ENCODE data around the gene THAP7.
"Not testable (repeated sequence)": the region's sequence is repeated elsewhere in the genome, so short reads cannot be mapped to it uniquely, and the experiment has no call there.

Gene THAP7, protein sequence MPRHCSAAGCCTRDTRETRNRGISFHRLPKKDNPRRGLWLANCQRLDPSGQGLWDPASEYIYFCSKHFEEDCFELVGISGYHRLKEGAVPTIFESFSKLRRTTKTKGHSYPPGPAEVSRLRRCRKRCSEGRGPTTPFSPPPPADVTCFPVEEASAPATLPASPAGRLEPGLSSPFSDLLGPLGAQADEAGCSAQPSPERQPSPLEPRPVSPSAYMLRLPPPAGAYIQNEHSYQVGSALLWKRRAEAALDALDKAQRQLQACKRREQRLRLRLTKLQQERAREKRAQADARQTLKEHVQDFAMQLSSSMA

DNA sequence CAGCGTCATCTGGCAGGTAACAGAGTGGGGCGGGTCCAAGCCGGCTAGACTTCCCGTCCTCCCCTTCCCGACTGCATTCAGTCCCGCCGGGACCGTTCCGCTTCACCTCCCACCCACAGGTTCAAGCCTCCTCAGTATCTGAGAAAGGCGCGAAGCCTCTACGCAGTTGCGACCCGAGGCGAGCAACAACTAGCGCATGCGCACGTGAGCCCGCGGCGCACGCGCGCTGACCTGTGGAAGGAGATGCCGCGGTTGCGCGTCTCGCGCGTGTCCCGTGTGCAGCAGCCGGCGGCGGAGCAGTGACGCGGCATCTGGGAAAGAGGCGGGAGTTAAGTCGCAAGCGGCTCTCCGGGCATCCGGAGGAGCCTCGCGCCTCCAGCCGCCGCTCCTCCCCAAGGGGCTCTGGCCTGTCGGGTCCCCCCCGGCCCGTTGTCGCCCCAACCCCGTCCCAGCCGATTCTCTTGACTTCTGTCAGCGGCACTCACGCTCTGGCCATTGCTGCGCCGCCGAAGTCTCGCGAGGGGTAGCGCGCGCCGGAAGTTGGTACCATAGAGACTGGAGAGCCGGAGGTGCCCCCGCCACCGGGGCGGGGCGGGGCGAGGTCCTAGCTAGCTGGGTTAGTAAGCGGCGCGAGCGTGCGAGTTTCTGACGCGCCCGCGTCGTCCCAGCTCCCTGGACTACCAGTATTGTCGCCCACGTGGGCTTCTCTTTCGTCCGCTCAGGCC, at the start of gene THAP7:
Gene THAP7, minus strand, starts transcription at position 518 of the 725 bp plus-strand sequence. Its CDS starts 207 bp downstream, at position 311.
- DNase-seq, result peak; percentile 97 to 98

DNA sequence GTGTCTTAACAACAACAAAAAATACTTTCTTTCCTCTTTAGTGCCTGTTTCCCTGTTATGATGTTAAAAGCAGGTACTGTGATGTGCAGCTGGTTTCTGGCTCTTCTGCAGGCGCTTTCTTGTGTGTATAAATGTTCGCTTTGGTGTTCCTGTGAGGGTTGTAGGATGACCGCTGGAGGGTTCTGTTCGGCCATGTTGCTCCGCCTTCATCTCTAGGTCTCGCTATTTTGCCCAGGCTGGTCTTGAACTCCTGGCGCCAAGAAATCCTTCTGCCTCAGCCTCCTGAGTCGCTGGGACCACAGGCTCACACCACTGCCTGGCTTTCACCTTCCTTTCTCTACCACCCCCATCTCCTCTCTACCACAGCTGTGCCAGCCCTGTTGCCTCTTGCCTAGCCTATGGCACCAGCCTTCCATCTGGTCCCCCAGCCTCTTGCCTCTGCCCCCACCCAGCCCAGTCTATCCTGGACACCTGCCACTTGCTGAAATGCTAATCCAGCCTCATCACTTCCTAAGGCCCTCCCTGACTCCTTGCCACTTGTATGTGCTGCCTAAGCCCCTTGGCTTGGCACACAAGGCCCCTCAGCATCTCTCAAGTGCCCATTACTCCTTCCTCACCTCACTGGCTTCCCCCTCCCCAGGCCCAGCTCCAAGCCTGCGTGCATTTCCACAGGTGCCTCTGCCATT, 49.4 kb upstream of the THAP7 start:
- DNase-seq, result no peak

DNA sequence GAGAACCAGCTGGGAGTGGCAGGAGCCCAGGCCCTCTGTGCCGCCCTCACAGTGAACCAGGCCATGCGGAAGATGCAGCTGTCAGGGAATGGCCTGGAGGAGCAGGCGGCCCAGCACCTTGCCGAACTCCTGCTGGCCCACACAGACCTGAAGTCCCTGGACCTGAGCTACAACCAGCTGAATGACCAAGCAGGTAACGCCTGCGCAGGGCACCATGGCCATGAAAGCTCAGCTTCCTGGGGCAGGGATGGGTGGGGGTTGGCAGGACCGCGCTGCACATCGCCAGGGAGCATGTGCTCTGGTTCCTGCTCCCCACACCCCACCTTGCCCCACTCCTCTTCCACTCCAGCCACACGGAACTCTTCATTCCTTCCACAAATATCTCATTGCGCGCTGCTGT, 47.0 kb upstream of the THAP7 start:
- not testable (repeated sequence) for DNase-seq

DNA sequence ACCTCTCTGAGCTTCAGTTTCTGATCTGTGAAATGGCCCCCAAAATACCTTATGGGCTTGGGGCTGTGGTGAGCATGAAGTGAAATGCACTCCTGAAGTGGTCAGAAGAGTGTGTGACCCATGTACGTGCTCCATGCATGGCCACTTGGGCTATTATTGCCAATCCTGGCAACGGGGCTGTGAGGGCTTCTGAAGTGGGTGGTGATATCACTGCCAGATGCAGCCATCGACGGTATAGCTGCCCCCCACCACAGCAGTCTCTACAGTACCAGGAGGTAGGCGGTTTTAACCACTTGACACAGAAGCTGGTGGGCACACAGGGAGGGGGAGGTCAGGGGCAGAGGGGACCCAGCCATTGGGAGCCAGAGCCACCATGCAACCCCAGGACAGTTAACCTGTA, 46.5 kb upstream of the THAP7 start:
- not testable (repeated sequence) for DNase-seq

DNA sequence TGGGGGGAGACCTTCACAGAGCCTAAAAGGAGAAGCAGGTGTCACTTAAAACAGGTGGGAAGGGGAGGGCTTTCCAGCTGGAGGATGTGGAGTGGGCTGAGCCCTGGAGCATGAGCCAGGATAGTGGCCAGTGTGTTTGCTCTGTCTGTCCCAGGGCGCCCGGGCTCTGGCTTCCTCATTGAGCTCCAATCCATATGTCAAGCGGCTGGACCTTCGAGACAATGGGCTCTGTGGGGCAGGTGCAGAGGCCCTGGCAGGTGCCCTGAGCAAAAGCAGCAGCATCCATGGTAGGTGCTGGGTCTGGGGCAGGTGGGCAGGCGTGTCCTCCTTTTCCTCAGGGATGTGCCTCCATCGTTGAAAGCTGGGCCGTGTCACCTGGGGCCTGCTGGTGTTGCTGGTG, 45.8 kb upstream of the THAP7 start:
- no peak for DNase-seq

DNA sequence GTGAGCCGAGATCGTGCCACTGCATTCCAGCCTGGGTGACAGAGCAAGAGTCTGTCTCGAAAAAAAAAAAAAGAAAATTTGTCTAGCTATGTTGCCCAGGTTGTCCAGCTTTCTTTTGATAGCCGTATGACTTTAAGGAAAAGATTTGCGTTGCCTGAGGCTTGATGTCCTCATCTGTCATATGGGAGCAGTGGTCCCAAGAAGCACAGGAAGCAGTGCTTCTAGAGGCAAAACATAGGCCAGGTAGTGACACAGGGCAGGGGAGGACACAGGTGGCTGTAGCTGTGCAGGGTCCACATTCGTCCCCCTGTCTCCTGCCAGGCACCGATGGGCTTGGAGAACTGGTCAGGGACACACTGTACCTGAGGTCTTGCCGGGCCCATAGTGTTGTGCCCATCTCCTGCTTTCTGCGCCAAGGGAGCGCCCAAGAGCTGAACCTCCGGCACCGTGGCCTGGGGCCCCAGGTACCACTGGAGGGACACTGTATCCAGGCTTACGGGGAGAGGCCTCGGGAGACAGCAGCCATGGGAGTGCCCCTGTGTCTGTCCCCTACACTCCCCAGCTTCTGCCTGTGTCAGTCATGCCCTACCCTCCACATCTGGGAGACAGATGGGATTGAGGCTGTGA, 45.2 kb upstream of the THAP7 start:
- no peak for DNase-seq

DNA sequence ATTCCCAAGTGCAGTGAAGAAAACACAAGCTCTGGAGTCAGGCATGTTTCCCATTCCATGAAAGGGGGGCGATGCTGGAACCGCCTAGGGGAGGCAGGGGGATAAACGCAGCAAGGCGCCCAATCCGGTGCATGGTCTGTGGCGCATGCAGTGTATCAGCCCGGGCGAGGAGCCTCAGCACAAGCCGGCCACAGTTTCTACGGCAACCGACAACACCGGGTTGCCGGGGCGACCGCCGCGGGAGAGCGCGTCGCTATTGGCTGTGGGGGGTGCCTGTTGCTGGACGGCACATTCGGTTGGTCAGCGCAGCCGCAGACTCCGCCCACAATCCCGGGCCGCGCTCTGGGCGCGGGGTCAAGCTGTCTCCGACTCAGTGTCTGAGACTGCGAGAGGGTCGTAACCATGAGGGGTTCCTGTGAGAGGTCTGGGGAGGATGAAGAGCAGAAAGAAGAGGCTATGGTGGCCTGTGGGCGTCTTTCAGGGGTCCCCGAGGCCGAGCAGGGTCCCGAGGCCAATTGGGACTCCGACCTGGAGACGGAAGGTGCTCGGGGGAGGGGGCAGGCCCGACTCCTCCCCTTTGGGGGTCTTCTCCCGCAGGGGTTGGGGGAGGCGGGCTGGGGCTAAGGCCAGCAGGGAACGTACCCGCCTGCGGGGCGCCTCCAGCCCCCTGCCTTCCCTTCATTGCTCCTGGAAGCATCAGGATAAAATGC, 43.8 kb upstream of the THAP7 start, which contains the start of gene LRRC74B:
Gene LRRC74B, plus strand, starts transcription at position 362 of the 710 bp plus-strand sequence. Its CDS starts 41 bp downstream, at position 403.
- DNase-seq, result peak; percentile 41 to 48

DNA sequence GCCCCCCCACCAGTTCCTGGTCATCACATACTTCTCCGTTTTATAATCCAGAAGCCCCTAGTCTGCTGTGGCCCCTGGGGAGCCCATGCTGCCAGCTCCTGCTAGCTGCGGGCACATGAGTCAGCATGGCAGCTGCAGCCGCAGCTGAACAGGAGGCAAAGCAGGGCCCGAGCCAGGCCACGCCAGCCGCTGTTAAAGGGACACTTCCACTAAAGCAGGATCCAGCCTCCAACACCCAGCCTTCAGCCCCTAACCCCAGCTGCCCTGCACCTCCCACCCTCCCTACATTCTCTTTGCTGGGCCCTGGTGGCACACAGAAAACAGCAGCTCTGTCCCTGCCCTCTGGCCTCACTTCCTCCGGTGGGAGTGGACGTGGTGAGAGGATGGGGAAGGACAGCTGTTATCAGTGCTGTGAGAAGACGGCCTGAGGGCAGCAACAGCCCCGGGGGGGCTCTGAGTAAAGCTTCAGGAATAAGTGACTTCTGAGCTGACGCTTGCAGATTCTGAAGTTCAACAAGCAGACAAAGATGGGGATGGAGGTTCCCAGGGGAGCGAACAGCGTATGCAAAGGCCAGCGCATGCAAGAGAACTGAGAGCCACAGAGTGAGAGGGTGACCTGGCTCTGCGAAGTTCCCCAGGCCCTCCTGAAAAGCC, 43.1 kb upstream of the THAP7 start:
- no peak for DNase-seq

DNA sequence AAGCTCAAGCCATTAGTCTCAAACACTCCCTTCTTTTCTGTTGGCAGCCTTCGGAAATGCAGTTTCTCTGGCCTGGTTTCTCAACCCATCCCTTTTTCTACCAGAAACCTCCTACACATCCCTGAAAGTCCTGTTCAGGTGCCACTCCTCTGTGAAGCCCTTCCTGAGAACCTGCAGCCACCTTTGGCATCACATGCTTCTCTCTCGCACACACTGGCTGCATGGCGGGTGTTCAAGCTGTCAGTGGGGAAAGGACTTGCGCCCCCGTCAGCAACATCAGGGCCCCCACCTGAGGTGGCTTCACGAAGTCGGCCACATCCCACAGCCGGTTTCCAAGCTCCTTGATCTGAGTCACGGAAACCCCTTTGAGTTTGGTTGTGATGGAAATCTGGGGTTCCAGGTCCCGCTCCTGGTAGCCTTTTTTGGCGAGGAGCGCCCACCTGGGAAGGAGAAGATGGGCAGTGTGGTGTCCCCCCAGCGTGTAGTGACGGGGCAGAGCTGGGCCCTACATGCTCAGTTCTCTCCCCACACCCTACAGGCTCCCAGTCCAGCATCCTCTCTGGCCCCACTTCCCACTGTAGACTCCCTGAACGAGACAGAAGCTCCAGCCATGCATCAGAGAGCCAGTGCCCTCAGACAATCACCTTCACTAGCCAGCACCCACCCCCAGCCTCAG, 42.1 kb upstream of the THAP7 start:
- no peak for DNase-seq

DNA sequence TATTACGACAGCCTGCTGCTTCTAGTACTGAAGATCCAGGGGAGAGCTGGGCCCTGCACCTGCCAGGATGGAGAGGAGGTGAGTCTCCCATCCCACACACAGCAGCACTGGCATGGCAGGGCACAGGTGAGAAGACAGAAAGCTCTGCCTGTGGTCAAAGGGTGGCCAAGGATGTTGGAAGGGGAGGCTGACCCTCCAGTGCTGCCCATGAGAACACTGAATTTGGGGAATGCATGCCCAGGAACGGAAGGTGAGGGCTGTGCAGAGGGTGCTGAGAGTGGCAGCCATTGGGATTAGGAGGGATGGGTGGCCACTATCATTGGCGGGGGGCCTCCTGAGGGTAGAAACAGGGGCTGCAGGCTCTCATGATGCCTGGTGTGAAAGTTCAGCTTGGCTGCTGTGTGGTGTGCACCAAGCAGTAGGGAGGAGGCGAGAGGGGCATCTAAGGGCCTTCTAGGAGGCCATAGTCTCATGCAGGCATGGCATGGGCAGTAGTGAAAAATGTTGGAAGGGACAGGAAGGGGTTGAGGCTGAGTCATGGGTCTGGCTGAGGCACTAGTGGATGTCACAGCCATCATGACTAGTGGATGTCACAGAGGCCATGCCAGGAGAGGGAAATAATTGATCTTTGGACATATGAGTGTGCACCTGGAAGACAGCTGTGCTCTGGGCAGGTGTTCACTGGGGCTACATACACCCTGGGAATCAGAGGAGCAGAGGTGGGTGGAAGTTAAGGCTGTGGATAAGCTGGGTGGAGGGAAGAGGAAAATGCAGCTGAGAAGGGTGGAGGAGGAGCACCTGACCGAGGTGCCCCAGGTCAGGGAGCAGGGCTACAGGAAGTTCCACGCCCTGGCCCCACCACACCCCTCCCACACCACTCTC, 41.3 kb upstream of the THAP7 start:
- no peak for DNase-seq

DNA sequence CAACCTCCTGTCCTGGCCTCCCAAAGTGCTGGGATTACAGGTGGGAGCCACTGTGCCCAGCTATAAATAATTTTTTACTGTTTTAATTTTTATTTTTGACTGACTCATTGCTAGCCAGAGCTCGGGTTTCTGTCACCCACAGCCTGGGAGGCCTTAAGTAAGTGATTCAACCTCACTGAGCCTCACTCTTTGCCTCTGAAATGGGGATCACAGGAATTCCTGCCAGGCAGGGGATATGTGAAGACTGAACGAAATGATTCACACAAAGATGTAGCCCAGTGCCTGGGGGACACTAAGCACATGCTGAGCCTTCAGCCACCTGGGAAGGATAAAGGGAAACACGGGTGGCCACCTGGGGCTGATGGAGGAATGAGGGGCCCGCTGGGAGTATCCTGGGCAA, 40.0 kb upstream of the THAP7 start:
- no peak for DNase-seq

DNA sequence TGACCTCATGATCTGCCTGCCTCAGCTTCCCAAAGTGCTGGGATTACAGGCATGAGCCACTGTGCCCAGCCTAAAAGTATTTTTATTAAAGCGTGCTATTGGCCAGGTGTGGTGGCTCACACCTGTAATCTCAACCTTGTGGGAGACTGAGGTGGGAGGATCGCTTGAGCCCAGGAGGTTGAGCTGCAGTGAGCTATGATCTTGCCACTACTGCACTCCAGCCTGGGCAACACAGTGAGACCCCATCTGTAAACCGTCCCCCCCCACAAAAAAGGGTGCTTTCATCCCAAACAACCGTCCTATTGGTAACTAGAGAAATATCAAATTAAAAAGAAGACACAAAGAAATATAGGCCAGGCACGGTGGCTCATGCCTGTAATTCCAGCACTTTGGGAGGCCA, 37.2 kb upstream of the THAP7 start:
- not testable (repeated sequence) for DNase-seq

DNA sequence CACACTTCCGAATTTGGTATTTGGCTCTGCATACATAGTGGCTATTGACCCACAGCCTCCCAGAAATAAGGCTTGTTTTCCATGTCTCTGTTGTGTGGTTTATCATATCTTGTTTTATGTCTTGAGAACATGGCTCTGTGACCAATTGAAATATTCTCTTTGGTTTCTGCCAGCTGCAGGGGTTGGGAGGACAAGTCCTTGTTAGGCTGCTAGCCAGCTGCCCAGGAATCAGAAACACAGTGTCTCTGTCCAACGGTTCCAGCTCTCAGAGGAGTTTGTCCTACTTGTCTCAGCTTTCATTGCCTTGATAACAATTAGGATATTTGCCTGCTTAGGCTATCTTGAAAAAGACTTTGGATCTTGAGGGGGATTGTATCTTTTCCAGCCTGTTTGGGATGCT, 36.5 kb upstream of the THAP7 start:
- DNase-seq, result no peak

DNA sequence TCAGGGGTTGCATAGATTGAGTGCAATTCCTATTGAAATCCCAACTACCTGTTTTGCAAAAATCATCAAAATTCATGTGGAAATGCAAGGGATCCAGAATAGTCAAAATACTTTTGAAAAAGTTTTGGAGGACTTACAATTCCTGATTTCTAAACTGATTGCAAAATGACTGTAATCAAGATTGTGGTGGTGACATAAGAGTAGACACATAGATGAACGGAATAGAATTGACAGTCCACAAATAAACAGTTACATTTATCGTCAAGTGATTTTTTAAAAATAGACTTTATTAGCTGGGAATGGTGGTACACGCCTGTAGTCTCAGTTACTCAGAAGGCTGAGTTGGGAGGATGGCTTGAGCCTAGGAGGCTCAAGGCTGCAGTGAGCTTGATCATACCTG, 33.1 kb upstream of the THAP7 start:
- DNase-seq, result no peak

DNA sequence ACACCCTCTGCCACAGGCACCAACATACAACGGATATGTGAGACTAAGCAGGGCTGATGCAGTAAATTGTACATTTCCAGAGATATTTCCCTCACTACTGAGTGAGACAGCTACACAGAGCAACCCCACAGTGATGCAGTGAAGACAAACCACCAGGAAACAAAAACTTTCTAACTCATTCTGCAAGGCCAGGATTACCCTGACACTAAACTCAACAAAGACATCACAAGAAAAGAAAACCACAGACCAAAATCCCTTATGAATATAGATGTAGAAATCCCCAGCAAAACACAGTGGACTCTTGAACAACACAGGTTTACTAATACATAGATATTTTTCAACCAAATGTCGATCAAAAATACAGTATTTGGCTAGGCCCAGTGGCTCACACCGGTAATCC, 32.0 kb upstream of the THAP7 start:
- no peak for DNase-seq

DNA sequence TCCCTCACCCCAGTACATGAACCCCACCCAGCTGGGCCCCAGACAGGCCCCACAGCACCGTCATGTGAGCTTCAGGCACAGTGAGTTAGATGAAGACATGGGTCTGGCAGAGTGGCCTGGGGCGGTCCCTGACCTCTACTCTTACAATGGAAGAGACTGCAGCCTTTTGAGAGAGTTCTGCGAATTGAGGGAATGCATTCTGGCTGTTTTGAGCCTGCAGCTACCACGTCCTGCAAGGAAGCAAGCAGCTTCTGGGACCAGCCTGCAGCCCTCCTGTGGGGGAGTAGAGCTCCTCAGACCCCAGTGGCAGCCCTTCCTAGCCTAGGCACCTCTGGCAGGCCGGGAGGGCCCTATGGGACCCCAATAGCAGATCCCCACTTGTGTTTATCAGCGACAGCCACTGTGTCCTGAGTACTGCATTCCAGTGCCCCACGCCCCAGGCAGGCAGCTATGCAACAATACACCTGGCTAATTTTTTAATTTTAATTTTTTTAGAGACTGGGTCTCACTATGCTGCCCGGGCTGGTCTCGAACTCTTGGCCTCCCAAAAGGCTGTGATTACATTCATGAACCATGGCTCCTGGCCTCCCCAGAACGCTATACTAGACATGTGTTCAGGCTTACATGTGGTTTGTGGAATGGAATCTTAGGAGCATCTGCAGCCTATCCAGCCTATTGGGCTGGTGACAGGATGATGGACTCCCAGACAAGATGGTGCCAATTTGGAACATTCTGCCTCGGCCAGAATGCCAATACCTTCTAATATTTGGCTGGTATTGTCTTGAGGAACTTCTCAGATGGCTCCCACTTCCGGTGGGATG, 31.2 kb upstream of the THAP7 start:
- no peak for DNase-seq

DNA sequence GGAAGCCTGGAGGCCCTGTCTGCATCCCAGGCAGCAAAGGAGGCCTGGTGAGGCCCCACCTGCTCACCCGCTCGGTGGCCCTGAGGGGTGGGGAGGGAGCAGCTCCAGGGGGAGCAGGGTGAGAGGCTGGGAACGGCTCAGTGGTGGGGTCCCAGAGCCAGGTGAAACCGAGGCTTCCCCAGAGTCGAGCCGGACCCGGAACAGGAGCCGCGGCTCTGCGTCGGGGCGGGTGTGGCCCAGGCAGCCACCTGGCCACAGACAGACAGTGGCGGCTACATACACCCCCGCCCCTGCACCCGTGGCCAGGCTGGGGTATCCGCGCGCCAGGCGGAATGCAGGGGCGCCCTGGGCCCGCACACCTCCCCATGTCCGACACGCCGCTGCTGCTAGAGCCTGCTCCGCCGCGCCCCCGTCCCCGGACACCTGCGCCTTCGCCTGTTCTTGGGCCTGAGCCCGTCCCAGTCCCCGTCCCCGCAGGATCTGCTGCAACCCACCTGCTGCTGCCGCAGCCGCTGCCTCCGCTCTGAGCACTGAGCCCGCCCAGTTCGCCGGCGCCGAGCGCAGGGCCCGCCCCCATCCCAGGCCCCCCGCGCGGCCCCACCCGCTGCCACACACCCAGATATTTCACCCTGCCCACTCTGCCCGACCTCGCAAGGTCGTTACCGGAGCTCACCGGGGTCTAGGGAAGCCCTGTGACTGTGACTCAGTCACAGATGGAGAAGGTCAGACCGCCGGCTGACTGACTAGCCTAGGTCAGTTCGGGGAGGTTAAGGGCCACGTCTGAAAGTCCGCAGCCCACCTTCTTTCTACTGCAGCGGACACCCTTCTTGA, 30.3 kb upstream of the THAP7 start, which contains the start of gene SLC7A4:
Gene SLC7A4, minus strand, starts transcription at position 525 of the 831 bp plus-strand sequence. CDS start 749 bp downstream, outside the sequence.
- no peak for DNase-seq

DNA sequence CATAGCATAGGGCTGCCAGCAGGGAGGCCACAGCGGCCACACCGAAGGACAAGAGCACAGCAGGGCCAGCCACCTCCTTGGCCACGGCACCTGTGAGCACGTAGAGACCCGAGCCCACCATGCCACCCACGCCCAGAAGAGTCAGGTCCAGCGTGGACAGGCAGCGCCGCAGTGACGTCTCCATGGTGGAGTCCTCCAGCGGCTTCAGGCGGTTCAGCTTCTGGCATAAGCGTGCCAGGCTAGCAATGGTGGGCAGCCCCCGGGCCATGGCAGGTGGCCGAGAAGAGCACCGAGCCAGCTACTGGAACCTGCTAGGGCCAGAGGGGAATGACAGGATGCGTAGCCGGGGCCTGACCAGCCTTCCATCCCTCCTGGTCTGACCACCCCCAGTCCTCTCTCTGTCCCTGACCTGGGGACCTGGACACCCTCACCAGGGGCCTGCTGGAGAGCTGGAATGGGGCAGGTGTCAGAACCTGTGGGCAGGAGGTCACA, 29.7 kb upstream of the THAP7 start:
- no peak for DNase-seq
